ENCODE results near the gene IL36RN. TPM values are rescaled to one million over a fixed set of nuclear protein-coding genes. Genes with fewer than 3 reads are reported as not detected.

IL36RN gene
- total RNA-seq, 1 experiment from 2014 or later = 0.36 TPM

DNA sequence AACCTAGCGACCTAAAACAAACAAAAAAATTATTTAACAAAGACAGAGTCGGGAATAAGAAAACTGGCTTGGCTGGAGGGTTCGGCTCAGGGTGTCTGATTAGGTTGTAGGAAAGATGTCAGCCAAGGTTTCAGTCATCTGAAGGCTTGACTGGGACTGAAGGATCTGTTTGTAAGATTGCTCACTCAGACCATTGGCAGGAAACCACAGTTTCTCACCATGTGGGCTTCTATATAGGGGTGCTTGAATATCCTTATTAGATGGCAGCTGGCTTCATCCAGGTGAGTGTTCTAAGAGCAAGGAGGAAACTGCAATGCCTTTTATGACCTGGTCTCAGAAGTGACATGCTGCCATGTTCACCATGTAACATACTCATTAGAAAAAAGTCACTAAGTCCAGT is 5.3 kb upstream of the IL36RN start:
- no peaks in the 10 kb centered on the region for H3K79me2 ChIP-seq (ENCODE audit: low read length)
- BruUV-seq (replicated peaks) = no TSS peak
- H3K36me3 ChIP-seq (ENCODE audit: low read depth, low read length) = no peaks in the 10 kb centered on the region
- ChIA-PET CTCF (no interaction called here), POLR2A (ENCODE audit: unreplicated experiment) (no interaction called here)
- no peak overlapping the region for H3K4me2 ChIP-seq (ENCODE audit: low read length)
- no peaks in the 10 kb centered on the region for H4K20me1 ChIP-seq (ENCODE audit: low read length)
- ATAC-seq (no peak), DNase-seq (no peak)
- H3K9me2 ChIP-seq (replicated peaks; ENCODE audit: low read length) = no peaks in the 10 kb centered on the region
- peaks cover 8% of the 10 kb centered on the region for H3K4me1 ChIP-seq (ENCODE audit: insufficient read depth, low read length)
- H3F3A ChIP-seq (ENCODE audit: low read length, unreplicated experiment) = no peaks in the 10 kb centered on the region
- TF ChIP-seq EZH2phosphoT487 (IDR thresholded peaks at IDR 0.05; ENCODE audit: borderline replicate concordance, low read length) = no peak
- TF ChIP-seq, protein P1, sequence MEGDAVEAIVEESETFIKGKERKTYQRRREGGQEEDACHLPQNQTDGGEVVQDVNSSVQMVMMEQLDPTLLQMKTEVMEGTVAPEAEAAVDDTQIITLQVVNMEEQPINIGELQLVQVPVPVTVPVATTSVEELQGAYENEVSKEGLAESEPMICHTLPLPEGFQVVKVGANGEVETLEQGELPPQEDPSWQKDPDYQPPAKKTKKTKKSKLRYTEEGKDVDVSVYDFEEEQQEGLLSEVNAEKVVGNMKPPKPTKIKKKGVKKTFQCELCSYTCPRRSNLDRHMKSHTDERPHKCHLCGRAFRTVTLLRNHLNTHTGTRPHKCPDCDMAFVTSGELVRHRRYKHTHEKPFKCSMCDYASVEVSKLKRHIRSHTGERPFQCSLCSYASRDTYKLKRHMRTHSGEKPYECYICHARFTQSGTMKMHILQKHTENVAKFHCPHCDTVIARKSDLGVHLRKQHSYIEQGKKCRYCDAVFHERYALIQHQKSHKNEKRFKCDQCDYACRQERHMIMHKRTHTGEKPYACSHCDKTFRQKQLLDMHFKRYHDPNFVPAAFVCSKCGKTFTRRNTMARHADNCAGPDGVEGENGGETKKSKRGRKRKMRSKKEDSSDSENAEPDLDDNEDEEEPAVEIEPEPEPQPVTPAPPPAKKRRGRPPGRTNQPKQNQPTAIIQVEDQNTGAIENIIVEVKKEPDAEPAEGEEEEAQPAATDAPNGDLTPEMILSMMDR (conservative IDR thresholded peaks at IDR 0.05; ENCODE audit: low read depth, low read length) = no peak
- TF ChIP-seq EZH2 (IDR thresholded peaks at IDR 0.05; ENCODE audit: low read length, unreplicated experiment) = no peak
- no peak overlapping the region for H3K27ac ChIP-seq (ENCODE audit: low read length)
- H3K9ac ChIP-seq (ENCODE audit: low read length) = no peak overlapping the region
- intact Hi-C loops (cut with micrococcal nuclease) = no loop called here
- H2AFZ ChIP-seq (ENCODE audit: low read length) = no peak overlapping the region
- H3K4me3 ChIP-seq (ENCODE audit: low read length) = no peak overlapping the region
- H3K9me3 ChIP-seq (ENCODE audit: low read length) = peaks cover 3% of the 10 kb centered on the region; the same call in 1 of the 2 replicates
- H3K27me3 ChIP-seq (ENCODE audit: low read length) = no peaks in the 10 kb centered on the region

DNA sequence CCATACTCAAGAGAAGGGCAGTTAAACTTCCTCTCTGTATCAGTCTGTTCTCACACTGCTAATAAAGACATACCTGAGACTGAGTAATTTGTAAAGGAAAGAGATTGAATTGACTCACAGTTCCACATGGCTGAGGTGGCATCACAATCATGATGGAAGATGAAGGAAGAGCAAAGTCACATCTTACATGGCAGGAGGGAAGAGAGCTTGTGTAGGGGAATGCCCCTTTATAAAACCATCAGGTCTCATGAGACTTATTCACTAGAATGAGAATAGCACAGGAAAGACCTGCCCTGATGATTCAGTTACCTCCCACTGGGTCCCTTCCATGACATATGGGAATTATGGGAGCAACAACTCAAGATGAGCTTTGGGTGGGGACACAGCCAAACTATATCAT is 4.9 kb upstream of the IL36RN start:
- Histone ChIP-seq H3F3A (ENCODE audit: low read length, unreplicated experiment) (no peaks in the 10 kb centered on the region), H3K4me3 (ENCODE audit: low read length) (no peak overlapping the region), H3K4me1 (ENCODE audit: insufficient read depth, low read length) (peaks cover 12% of the 10 kb centered on the region), H3K27ac (ENCODE audit: low read length) (no peak overlapping the region), H3K4me2 (ENCODE audit: low read length) (no peak overlapping the region), H3K27me3 (ENCODE audit: low read length) (no peaks in the 10 kb centered on the region), H3K9ac (ENCODE audit: low read length) (no peak overlapping the region), H4K20me1 (ENCODE audit: low read length) (no peaks in the 10 kb centered on the region), H3K79me2 (ENCODE audit: low read length) (no peaks in the 10 kb centered on the region), H2AFZ (ENCODE audit: low read length) (no peak overlapping the region), H3K9me2 (replicated peaks; ENCODE audit: low read length) (no peaks in the 10 kb centered on the region), H3K36me3 (ENCODE audit: low read depth, low read length) (no peaks in the 10 kb centered on the region), H3K9me3 (ENCODE audit: low read length) (peaks cover 3% of the 10 kb centered on the region; the same call in 1 of the 2 replicates)
- TF ChIP-seq EZH2 (IDR thresholded peaks at IDR 0.05; ENCODE audit: low read length, unreplicated experiment) (no peak), EZH2phosphoT487 (IDR thresholded peaks at IDR 0.05; ENCODE audit: borderline replicate concordance, low read length) (no peak)
- TF ChIP-seq, protein P1 (conservative IDR thresholded peaks at IDR 0.05; ENCODE audit: low read depth, low read length) = no peak
- no peak for DNase-seq
- intact Hi-C loops (cut with micrococcal nuclease) = no loop called here
- ATAC-seq = no peak
- no TSS peak for BruUV-seq (replicated peaks)
- POLR2A ChIA-PET (ENCODE audit: unreplicated experiment) = no interaction called here
- CTCF ChIA-PET = no interaction called here

DNA sequence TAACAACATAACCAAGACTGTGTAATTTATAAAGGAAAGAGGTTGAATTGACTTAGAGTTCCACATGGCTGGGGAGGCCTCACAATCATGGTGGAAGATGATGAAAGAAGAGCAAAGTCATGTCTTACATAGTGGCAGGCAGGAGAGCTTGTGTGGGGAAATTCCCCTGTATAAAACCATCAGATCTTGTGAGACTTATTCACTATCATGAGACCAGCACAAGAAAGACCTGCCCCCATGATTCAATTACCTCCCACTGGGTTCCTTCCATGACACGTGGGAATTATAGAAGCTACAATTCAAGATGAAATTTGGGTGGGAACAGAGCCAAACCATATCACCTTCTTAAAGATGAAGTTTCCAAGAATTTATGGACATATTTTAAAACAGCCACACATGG is 2.5 kb upstream of the IL36RN start:
- ChIA-PET POLR2A (ENCODE audit: unreplicated experiment) (no interaction called here), CTCF (no interaction called here)
- TF ChIP-seq, protein P1 (conservative IDR thresholded peaks at IDR 0.05; ENCODE audit: low read depth, low read length) = no peak
- no peak for TF ChIP-seq EZH2 (IDR thresholded peaks at IDR 0.05; ENCODE audit: low read length, unreplicated experiment)

More for the DNA sequence above, 2.5 kb upstream of the IL36RN start:
- no peaks in the 10 kb centered on the region for H3F3A ChIP-seq (ENCODE audit: low read length, unreplicated experiment)
- no peak overlapping the region for H3K27ac ChIP-seq (ENCODE audit: low read length)
- no TSS peak for BruUV-seq (replicated peaks)
- intact Hi-C loops (cut with micrococcal nuclease) = no loop called here
- no peaks in the 10 kb centered on the region for H3K36me3 ChIP-seq (ENCODE audit: low read depth, low read length)
- H3K9me3 ChIP-seq (ENCODE audit: low read length) = no peaks in the 10 kb centered on the region
- H3K4me3 ChIP-seq (ENCODE audit: low read length) = no peak overlapping the region
- H3K4me1 ChIP-seq (ENCODE audit: insufficient read depth, low read length) = peaks cover 23% of the 10 kb centered on the region
- DNase-seq (no peak), ATAC-seq (no peak)
- H3K9me2 ChIP-seq (replicated peaks; ENCODE audit: low read length) = no peaks in the 10 kb centered on the region
- no peak overlapping the region for H2AFZ ChIP-seq (ENCODE audit: low read length)
- no peaks in the 10 kb centered on the region for H3K79me2 ChIP-seq (ENCODE audit: low read length)
- no peaks in the 10 kb centered on the region for H3K27me3 ChIP-seq (ENCODE audit: low read length)
- H4K20me1 ChIP-seq (ENCODE audit: low read length) = no peaks in the 10 kb centered on the region
- H3K4me2 ChIP-seq (ENCODE audit: low read length) = no peak overlapping the region
- H3K9ac ChIP-seq (ENCODE audit: low read length) = no peak overlapping the region

Measured in PC-3 (cell line).